WTC11 (cell line): ENCODE data around the gene TTLL12. TPM values are rescaled to one million over a fixed set of nuclear protein-coding genes. Genes with fewer than 3 reads are reported as not detected.

Experiments
- ATAC-seq: fragments of 200-7000 bp; cut with Tn5 transposase; 2 replicates; pipeline ENCODE4 v1.10.0; 2021; ENCODE audit warnings: mild to moderate bottlenecking, moderate library complexity
- CTCF ChIA-PET: fragments of 300-600 bp; sonication (Branson Sonifier 250); formaldehyde crosslinking; loops from one replicate; lab custom pipeline; 2021; ENCODE audit warnings: antibody characterized with exemption; lab: Charles Lee
- POLR2A ChIA-PET: fragments of 350-600 bp; sonication (Branson Sonifier 250); formaldehyde crosslinking; loops from one replicate; lab custom pipeline; 2021; ENCODE audit warnings: antibody characterized with exemption; lab: Charles Lee
- DNase-seq: peaks from one replicate; pipeline ENCODE4 v3.0.0; 2021; ENCODE audit warnings: low spot score
- H3K27ac Mint-ChIP-seq: 2 replicates; pipeline ENCODE4 v1.8.0; 2021; ENCODE audit warnings: mixed read lengths
- H3K27me3 Mint-ChIP-seq: 2 replicates; pipeline ENCODE4 v1.8.0; 2021; ENCODE audit warnings: low read depth, mild to moderate bottlenecking, moderate library complexity, mixed read lengths
- H3K36me3 Mint-ChIP-seq: 2 replicates; pipeline ENCODE4 v1.8.0; 2021; ENCODE audit warnings: mixed read lengths
- H3K4me1 Mint-ChIP-seq: 2 replicates; pipeline ENCODE4 v1.8.0; 2022; ENCODE audit warnings: mixed read lengths
- H3K4me3 Mint-ChIP-seq: 2 replicates; pipeline ENCODE4 v1.8.0; 2021; ENCODE audit warnings: mild to moderate bottlenecking, moderate library complexity, mixed read lengths
- H3K9me3 Mint-ChIP-seq: 2 replicates; pipeline ENCODE4 v1.8.0; 2021; ENCODE audit warnings: mixed read lengths
- FOXJ3 ChIP-seq: sonication (generic); formaldehyde crosslinking; IDR thresholded peaks from 2 replicates; pipeline ENCODE4 v1.9.0; 2021; ENCODE audit warnings: missing genetic modification reagents, mild to moderate bottlenecking, borderline replicate concordance
- FOXK1 ChIP-seq: sonication (generic); formaldehyde crosslinking; IDR thresholded peaks from 2 replicates; pipeline ENCODE4 v1.8.0; 2022; ENCODE audit warnings: mild to moderate bottlenecking, moderate library complexity, missing genetic modification reagents
- GTF2I ChIP-seq: fragments of 250-450 bp; sonication (Bioruptor Pico); conservative IDR thresholded peaks from 2 replicates; pipeline ENCODE4 v1.4.0; 2021; ENCODE audit warnings: mild to moderate bottlenecking
- JUN ChIP-seq: sonication (generic); formaldehyde crosslinking; IDR thresholded peaks from 2 replicates; pipeline ENCODE4 v1.8.0; 2023; ENCODE audit warnings: mild to moderate bottlenecking, missing genetic modification reagents
- MYBL2 ChIP-seq: sonication (generic); formaldehyde crosslinking; IDR thresholded peaks from 2 replicates; pipeline ENCODE4 v1.8.1; 2023; ENCODE audit warnings: mild to moderate bottlenecking, moderate library complexity, missing genetic modification reagents
- NFATC4 ChIP-seq: fragments of 250-450 bp; sonication (Bioruptor Pico); IDR thresholded peaks from 2 replicates; pipeline ENCODE4 v1.9.0; 2021; ENCODE audit warnings: mild to moderate bottlenecking
- PRRX2 ChIP-seq: fragments of 250-450 bp; sonication (Bioruptor Pico); IDR thresholded peaks from 2 replicates; pipeline ENCODE4 v1.8.0; 2021; ENCODE audit warnings: mild to moderate bottlenecking
- RORB ChIP-seq: fragments of 250-450 bp; sonication (Bioruptor Pico); IDR thresholded peaks from 2 replicates; pipeline ENCODE4 v1.9.0; 2021; ENCODE audit warnings: mild to moderate bottlenecking
- SMAD3 ChIP-seq: sonication (generic); formaldehyde crosslinking; IDR thresholded peaks from 2 replicates; pipeline ENCODE4 v1.8.0; 2022; ENCODE audit warnings: missing genetic modification reagents, mild to moderate bottlenecking, borderline replicate concordance
- TP53 ChIP-seq: sonication (generic); formaldehyde crosslinking; IDR thresholded peaks from 2 replicates; pipeline ENCODE4 v1.8.1; 2023; ENCODE audit warnings: mild to moderate bottlenecking, missing genetic modification reagents
- ZNF219 ChIP-seq: sonication (generic); formaldehyde crosslinking; IDR thresholded peaks from 2 replicates; pipeline ENCODE4 v1.8.0; 2023; ENCODE audit warnings: missing genetic modification reagents, mild to moderate bottlenecking, borderline replicate concordance
- ZNF317 ChIP-seq: sonication (generic); formaldehyde crosslinking; IDR thresholded peaks from 2 replicates; pipeline ENCODE4 v1.8.1; 2023; ENCODE audit warnings: low read depth, mild to moderate bottlenecking, moderate library complexity, missing genetic modification reagents, borderline replicate concordance
- ZNF416 ChIP-seq: fragments of 250-450 bp; sonication (Bioruptor Pico); IDR thresholded peaks from 2 replicates; pipeline ENCODE4 v1.9.0; 2021; ENCODE audit warnings: mild to moderate bottlenecking, inconsistent platforms
- ZNF423 ChIP-seq: fragments of 250-450 bp; sonication (Bioruptor Pico); IDR thresholded peaks from 2 replicates; pipeline ENCODE4 v2.1.2; 2022; ENCODE audit warnings: mild to moderate bottlenecking, moderate library complexity
- total RNA-seq: library from RNA; stranded (reverse); gene quantifications from 3 replicates; pipeline ENCODE4 v1.2.3, GENCODE V29; 2021
- TF ChIP-seq, protein P1 (sequence below): fragments of 200-600 bp; IDR thresholded peaks from 2 replicates; pipeline ENCODE4 v1.8.0; 2022; ENCODE audit warnings: antibody characterized with exemption
- TF ChIP-seq, protein P2 (sequence below): sonication (generic); formaldehyde crosslinking; IDR thresholded peaks from 2 replicates; pipeline ENCODE4 v1.8.1; 2023; ENCODE audit warnings: mild to moderate bottlenecking, missing genetic modification reagents, borderline replicate concordance
- TF ChIP-seq, protein P3 (sequence below): sonication (generic); formaldehyde crosslinking; IDR thresholded peaks from 2 replicates; pipeline ENCODE4 v1.8.1; 2022; ENCODE audit warnings: low read depth, mild to moderate bottlenecking, moderate library complexity, missing genetic modification reagents, borderline replicate concordance
- TF ChIP-seq, protein P4 (sequence below): sonication (generic); formaldehyde crosslinking; IDR thresholded peaks from 2 replicates; pipeline ENCODE4 v1.8.0; 2022; ENCODE audit warnings: mild to moderate bottlenecking, missing genetic modification reagents
- TF ChIP-seq, protein P5 (sequence below): sonication (generic); formaldehyde crosslinking; IDR thresholded peaks from 2 replicates; pipeline ENCODE4 v1.8.1; 2022; ENCODE audit warnings: missing genetic modification reagents, borderline replicate concordance
- TF ChIP-seq, protein P6 (sequence below): fragments of 250-450 bp; sonication (Bioruptor Pico); IDR thresholded peaks from 2 replicates; pipeline ENCODE4 v2.1.2; 2022; ENCODE audit warnings: mild to moderate bottlenecking, moderate library complexity

The TTLL12 gene
- total RNA-seq, 1 experiment from 2014 or later: 134 TPM

DNA sequence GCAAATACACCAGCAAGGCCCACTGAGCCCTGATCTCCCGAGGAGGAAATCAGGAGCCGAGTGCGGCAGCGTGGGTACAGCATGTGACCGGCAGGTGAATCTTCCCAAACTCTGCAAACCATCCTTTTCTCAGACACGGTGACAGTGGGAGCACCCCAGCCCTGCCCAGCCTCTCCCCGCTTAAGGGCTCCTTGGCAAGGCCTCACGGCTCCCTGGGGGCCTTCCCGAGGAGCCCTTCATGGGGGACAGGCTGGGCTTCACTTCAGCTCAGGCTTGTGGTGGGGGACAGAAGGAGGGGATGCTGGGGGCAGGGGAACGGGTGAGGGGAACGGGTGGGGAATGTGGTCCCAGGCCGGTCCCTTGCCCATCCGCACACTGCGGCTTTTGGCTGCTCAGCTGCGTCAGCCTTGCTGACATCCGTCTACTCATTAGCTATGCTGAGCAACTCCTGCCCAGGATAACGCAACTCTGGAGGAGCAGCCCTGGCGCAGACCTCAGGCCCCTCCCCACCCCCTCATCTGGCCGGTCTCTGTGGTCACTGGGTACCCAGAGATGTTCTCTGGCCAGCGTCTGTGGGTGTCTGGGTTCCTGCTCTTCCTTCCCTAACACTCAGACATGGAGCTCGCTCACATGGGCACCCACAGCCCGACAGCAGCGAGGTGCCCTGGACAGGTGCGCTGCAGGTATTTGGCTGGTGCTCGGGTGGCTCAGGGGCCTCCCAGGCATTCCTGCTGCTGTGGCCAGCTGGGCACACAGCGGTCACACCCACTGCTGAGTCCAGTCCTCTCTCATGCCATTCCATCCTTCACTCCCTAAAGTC lies 22.0 kb upstream of the TTLL12 start:
- no peak for ATAC-seq
- no peaks in the 10 kb centered on the region for H3K36me3 Mint-ChIP-seq
- H3K4me3 Mint-ChIP-seq: no peak overlapping the region
- DNase-seq: no peak
- no peak overlapping the region for H3K27ac Mint-ChIP-seq
- CTCF ChIA-PET: interaction anchor here (0.6 to 2.1 kb wide), 4 partner anchors 17 to 66 kb away, joined by 3 to 12 read pairs (median 4); no protein-coding TSS in a partner anchor
- TF ChIP-seq ZNF317 (CRISPR knock-in tag): no peak
- TF ChIP-seq, protein P1, sequence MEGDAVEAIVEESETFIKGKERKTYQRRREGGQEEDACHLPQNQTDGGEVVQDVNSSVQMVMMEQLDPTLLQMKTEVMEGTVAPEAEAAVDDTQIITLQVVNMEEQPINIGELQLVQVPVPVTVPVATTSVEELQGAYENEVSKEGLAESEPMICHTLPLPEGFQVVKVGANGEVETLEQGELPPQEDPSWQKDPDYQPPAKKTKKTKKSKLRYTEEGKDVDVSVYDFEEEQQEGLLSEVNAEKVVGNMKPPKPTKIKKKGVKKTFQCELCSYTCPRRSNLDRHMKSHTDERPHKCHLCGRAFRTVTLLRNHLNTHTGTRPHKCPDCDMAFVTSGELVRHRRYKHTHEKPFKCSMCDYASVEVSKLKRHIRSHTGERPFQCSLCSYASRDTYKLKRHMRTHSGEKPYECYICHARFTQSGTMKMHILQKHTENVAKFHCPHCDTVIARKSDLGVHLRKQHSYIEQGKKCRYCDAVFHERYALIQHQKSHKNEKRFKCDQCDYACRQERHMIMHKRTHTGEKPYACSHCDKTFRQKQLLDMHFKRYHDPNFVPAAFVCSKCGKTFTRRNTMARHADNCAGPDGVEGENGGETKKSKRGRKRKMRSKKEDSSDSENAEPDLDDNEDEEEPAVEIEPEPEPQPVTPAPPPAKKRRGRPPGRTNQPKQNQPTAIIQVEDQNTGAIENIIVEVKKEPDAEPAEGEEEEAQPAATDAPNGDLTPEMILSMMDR: no peak
- TF ChIP-seq, protein P2, sequence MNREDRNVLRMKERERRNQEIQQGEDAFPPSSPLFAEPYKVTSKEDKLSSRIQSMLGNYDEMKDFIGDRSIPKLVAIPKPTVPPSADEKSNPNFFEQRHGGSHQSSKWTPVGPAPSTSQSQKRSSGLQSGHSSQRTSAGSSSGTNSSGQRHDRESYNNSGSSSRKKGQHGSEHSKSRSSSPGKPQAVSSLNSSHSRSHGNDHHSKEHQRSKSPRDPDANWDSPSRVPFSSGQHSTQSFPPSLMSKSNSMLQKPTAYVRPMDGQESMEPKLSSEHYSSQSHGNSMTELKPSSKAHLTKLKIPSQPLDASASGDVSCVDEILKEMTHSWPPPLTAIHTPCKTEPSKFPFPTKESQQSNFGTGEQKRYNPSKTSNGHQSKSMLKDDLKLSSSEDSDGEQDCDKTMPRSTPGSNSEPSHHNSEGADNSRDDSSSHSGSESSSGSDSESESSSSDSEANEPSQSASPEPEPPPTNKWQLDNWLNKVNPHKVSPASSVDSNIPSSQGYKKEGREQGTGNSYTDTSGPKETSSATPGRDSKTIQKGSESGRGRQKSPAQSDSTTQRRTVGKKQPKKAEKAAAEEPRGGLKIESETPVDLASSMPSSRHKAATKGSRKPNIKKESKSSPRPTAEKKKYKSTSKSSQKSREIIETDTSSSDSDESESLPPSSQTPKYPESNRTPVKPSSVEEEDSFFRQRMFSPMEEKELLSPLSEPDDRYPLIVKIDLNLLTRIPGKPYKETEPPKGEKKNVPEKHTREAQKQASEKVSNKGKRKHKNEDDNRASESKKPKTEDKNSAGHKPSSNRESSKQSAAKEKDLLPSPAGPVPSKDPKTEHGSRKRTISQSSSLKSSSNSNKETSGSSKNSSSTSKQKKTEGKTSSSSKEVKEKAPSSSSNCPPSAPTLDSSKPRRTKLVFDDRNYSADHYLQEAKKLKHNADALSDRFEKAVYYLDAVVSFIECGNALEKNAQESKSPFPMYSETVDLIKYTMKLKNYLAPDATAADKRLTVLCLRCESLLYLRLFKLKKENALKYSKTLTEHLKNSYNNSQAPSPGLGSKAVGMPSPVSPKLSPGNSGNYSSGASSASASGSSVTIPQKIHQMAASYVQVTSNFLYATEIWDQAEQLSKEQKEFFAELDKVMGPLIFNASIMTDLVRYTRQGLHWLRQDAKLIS: no peak
- TF ChIP-seq RORB (CRISPR knock-in tag): no peak
- TF ChIP-seq PRRX2 (CRISPR knock-in tag): no peak
- TF ChIP-seq, protein P3, sequence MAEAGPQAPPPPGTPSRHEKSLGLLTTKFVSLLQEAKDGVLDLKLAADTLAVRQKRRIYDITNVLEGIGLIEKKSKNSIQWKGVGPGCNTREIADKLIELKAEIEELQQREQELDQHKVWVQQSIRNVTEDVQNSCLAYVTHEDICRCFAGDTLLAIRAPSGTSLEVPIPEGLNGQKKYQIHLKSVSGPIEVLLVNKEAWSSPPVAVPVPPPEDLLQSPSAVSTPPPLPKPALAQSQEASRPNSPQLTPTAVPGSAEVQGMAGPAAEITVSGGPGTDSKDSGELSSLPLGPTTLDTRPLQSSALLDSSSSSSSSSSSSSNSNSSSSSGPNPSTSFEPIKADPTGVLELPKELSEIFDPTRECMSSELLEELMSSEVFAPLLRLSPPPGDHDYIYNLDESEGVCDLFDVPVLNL: no peak
- TF ChIP-seq FOXJ3 (CRISPR knock-in tag): no peak
- TF ChIP-seq, protein P4, sequence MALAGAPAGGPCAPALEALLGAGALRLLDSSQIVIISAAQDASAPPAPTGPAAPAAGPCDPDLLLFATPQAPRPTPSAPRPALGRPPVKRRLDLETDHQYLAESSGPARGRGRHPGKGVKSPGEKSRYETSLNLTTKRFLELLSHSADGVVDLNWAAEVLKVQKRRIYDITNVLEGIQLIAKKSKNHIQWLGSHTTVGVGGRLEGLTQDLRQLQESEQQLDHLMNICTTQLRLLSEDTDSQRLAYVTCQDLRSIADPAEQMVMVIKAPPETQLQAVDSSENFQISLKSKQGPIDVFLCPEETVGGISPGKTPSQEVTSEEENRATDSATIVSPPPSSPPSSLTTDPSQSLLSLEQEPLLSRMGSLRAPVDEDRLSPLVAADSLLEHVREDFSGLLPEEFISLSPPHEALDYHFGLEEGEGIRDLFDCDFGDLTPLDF (CRISPR knock-in tag): no peak
- TF ChIP-seq, protein P5, sequence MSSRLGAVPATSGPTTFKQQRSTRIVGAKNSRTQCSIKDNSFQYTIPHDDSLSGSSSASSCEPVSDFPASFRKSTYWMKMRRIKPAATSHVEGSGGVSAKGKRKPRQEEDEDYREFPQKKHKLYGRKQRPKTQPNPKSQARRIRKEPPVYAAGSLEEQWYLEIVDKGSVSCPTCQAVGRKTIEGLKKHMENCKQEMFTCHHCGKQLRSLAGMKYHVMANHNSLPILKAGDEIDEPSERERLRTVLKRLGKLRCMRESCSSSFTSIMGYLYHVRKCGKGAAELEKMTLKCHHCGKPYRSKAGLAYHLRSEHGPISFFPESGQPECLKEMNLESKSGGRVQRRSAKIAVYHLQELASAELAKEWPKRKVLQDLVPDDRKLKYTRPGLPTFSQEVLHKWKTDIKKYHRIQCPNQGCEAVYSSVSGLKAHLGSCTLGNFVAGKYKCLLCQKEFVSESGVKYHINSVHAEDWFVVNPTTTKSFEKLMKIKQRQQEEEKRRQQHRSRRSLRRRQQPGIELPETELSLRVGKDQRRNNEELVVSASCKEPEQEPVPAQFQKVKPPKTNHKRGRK (CRISPR knock-in tag): no peak
- TF ChIP-seq ZNF416: no peak
- TF ChIP-seq MYBL2: no peak
- no peak for TF ChIP-seq JUN (CRISPR knock-in tag)
- no peak for TF ChIP-seq TP53
- no peak for TF ChIP-seq ZNF423 (CRISPR knock-in tag)
- TF ChIP-seq, protein P6, sequence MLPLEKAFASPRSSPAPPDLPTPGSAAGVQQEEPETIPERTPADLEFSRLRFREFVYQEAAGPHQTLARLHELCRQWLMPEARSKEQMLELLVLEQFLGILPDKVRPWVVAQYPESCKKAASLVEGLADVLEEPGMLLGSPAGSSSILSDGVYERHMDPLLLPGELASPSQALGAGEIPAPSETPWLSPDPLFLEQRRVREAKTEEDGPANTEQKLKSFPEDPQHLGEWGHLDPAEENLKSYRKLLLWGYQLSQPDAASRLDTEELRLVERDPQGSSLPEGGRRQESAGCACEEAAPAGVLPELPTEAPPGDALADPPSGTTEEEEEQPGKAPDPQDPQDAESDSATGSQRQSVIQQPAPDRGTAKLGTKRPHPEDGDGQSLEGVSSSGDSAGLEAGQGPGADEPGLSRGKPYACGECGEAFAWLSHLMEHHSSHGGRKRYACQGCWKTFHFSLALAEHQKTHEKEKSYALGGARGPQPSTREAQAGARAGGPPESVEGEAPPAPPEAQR: no peak
- no peak for TF ChIP-seq NFATC4 (CRISPR knock-in tag)
- no peak for TF ChIP-seq ZNF219
- no peak for TF ChIP-seq SMAD3 (CRISPR knock-in tag)
- no peak for TF ChIP-seq FOXK1 (CRISPR knock-in tag)
- TF ChIP-seq GTF2I (CRISPR knock-in tag): no peak
- H3K9me3 Mint-ChIP-seq: no peaks in the 10 kb centered on the region
- no peaks in the 10 kb centered on the region for H3K27me3 Mint-ChIP-seq
- H3K4me1 Mint-ChIP-seq: peaks cover 6% of the 10 kb centered on the region
- POLR2A ChIA-PET: no interaction called here
